B cell (primary cell): ENCODE measurements around the gene HHAT.

Experiments
- EZH2 ChIP-seq: IDR thresholded peaks from 2 replicates; pipeline ENCODE4 v1.6.1; 2012; ENCODE audit warnings: borderline replicate concordance, low read depth, mild to moderate bottlenecking, moderate library complexity, low read length; ENCODE audit not compliant: insufficient read depth, poor library complexity, severe bottlenecking
- TF ChIP-seq, protein P1 (sequence below): fragments of 200-600 bp; IDR thresholded peaks from one replicate; pipeline ENCODE4 v1.8.0; 2022; ENCODE audit warnings: antibody characterized with exemption, mild to moderate bottlenecking

DNA sequence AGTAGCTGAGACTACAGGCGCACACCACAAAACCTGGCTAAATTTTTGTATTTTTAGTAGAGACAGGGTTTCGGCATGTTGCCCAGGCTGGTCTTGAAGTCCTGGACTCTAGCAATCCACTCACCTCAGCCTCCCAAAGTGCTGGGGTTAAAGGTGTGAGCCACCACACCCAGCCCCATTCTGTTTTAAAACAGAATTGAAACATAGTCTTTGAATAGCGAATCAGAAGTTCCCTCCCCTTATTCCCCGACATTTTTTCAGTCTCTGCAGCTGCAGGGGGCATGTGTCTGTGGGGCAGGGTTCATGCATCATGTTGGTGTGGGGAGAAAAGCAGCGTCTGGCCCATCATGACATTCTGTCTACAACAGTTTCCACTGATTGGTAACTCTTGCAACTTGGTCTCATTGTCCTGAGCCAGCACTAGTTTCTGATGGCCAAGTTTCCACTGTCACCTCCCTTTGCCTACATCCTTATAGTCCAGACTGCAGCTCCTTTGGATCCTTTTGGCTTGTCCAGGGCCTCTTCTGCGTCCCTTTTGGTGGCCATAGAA, 15.6 kb upstream of the HHAT start:
- TF ChIP-seq, protein P1, sequence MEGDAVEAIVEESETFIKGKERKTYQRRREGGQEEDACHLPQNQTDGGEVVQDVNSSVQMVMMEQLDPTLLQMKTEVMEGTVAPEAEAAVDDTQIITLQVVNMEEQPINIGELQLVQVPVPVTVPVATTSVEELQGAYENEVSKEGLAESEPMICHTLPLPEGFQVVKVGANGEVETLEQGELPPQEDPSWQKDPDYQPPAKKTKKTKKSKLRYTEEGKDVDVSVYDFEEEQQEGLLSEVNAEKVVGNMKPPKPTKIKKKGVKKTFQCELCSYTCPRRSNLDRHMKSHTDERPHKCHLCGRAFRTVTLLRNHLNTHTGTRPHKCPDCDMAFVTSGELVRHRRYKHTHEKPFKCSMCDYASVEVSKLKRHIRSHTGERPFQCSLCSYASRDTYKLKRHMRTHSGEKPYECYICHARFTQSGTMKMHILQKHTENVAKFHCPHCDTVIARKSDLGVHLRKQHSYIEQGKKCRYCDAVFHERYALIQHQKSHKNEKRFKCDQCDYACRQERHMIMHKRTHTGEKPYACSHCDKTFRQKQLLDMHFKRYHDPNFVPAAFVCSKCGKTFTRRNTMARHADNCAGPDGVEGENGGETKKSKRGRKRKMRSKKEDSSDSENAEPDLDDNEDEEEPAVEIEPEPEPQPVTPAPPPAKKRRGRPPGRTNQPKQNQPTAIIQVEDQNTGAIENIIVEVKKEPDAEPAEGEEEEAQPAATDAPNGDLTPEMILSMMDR, result no peak
- TF ChIP-seq EZH2, result no peak
